Central memory CD8-positive, alpha-beta T cell (primary cell): ENCODE data around the gene TMEM87B.
"Not testable (repeated sequence)": the region's sequence is repeated elsewhere in the genome, so short reads cannot be mapped to it uniquely, and the experiment has no call there.

Source experiments
- ATAC-seq: fragments of 150-1000 bp; cut with Tn5 transposase; replicated peaks from 2 replicates; pipeline ENCODE4 v1.10.0; 2022; ENCODE audit warnings: mild to moderate bottlenecking, moderate FRiP score, moderate number of reproducible peaks; ENCODE audit not compliant: poor library complexity, severe bottlenecking; ENCODE audit errors: extremely low read depth
- DNase-seq, 2 donors: peaks; one replicate each; pipeline ENCODE4 v3.0.0; 2021; ENCODE audit warnings: low spot score in 2 of 2
- H3K27ac Mint-ChIP-seq: one replicate; pipeline ENCODE4 v1.8.0; 2022; ENCODE audit warnings: low read depth, mild to moderate bottlenecking, moderate library complexity, mixed read lengths
- H3K27me3 Mint-ChIP-seq: one replicate; pipeline ENCODE4 v1.8.0; 2022; ENCODE audit warnings: mixed read lengths
- H3K36me3 Mint-ChIP-seq: one replicate; pipeline ENCODE4 v1.8.0; 2022; ENCODE audit warnings: mild to moderate bottlenecking, moderate library complexity, mixed read lengths; ENCODE audit not compliant: insufficient read depth
- H3K4me1 Mint-ChIP-seq: one replicate; pipeline ENCODE4 v1.8.0; 2022; ENCODE audit warnings: mixed read lengths
- H3K4me3 Mint-ChIP-seq: one replicate; pipeline ENCODE4 v1.8.0; 2022; ENCODE audit warnings: mild to moderate bottlenecking, moderate library complexity, mixed read lengths
- H3K9me3 Mint-ChIP-seq: one replicate; pipeline ENCODE4 v1.8.0; 2022; ENCODE audit warnings: mixed read lengths

TMEM87B gene

GRCh38 chr2:112024231-112024630 lies 30.8 kb upstream of the TMEM87B start:
- Mint-ChIP-seq H3K27ac (no peak overlapping the region), H3K9me3 (no peaks in the 10 kb centered on the region), H3K36me3 (no peaks in the 10 kb centered on the region), H3K27me3 (peaks cover 35% of the 10 kb centered on the region), H3K4me3 (no peak overlapping the region), H3K4me1 (no peaks in the 10 kb centered on the region)
- ATAC-seq (no peak), DNase-seq (no peak)

GRCh38 chr2:112024896-112025491 lies 30.1 kb upstream of the TMEM87B start:
- H3K4me3 Mint-ChIP-seq, result no peak overlapping the region

GRCh38 chr2:112026509-112026908 lies 28.6 kb upstream of the TMEM87B start:
- H3K9me3 Mint-ChIP-seq, result no peaks in the 10 kb centered on the region
- no peak overlapping the region for H3K4me3 Mint-ChIP-seq
- H3K27ac Mint-ChIP-seq, result no peak overlapping the region
- no peaks in the 10 kb centered on the region for H3K36me3 Mint-ChIP-seq
- no peaks in the 10 kb centered on the region for H3K4me1 Mint-ChIP-seq
- ATAC-seq (no peak), DNase-seq (no peak)
- peaks cover 13% of the 10 kb centered on the region for H3K27me3 Mint-ChIP-seq

More at GRCh38 chr2:112024896-112025491, 30.1 kb upstream of the TMEM87B start:
- no peak for DNase-seq
- Mint-ChIP-seq H3K9me3 (no peaks in the 10 kb centered on the region), H3K27me3 (peaks cover 28% of the 10 kb centered on the region), H3K27ac (no peak overlapping the region), H3K4me1 (no peaks in the 10 kb centered on the region), H3K36me3 (no peaks in the 10 kb centered on the region)
- no peak for ATAC-seq

GRCh38 chr2:112027767-112028166 lies 27.3 kb upstream of the TMEM87B start:
- no peak overlapping the region for H3K27ac Mint-ChIP-seq
- H3K4me1 Mint-ChIP-seq, result no peaks in the 10 kb centered on the region
- no peaks in the 10 kb centered on the region for H3K9me3 Mint-ChIP-seq
- no peak overlapping the region for H3K4me3 Mint-ChIP-seq
- ATAC-seq (no peak), DNase-seq (no peak)
- H3K27me3 Mint-ChIP-seq, result no peaks in the 10 kb centered on the region
- no peaks in the 10 kb centered on the region for H3K36me3 Mint-ChIP-seq

GRCh38 chr2:112029164-112029563 lies 25.9 kb upstream of the TMEM87B start:
- Mint-ChIP-seq H3K36me3 (no peaks in the 10 kb centered on the region), H3K9me3 (no peaks in the 10 kb centered on the region), H3K4me1 (no peaks in the 10 kb centered on the region), H3K27ac (no peak overlapping the region), H3K4me3 (no peak overlapping the region), H3K27me3 (no peaks in the 10 kb centered on the region)
- ATAC-seq (no peak), DNase-seq (no peak)

DNA sequence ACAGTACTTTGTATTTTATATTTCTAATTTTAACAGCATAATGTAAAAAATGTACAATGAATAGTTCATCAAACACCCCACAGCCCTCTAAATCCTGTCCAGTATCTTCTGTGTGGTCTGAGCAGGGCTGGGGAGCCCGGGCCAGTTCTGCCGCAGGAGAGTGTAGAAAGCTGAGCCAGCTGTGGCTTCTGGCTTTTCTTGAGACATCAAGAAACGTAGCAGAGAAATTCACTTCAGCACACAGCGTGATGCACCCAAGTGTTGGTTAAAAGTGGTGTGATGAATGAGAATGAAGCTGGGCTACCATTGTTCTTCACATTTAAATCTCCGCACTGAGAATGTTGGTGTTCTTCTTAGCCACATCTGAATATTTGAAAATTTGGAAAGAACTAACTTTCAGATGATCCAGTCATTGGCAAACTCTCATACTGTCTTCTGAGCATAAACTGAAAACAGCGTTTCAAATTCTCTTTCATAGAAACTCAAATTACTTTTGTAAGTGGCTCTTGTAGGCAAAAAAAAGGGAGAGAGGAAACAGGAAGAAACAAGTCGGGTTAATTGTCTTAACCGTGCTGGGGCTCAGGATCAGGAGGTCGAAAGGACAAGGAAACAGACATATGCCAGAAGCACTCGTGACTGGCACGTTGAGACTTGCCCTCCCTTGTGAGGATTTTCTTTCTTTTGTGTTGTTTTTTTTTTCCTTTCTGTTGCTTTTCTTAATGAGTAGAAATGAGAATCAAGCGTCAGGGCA lies 23.4 kb upstream of the TMEM87B start:
- Mint-ChIP-seq H3K27me3 (no peaks in the 10 kb centered on the region), H3K4me1 (no peaks in the 10 kb centered on the region), H3K36me3 (no peaks in the 10 kb centered on the region), H3K4me3 (no peak overlapping the region), H3K9me3 (no peaks in the 10 kb centered on the region), H3K27ac (no peak overlapping the region)
- no peak for DNase-seq
- ATAC-seq, result no peak

- DNase-seq (no peak), ATAC-seq (no peak)
- no peak overlapping the region for H3K4me3 Mint-ChIP-seq
- H3K27me3 Mint-ChIP-seq, result no peaks in the 10 kb centered on the region
- H3K4me1 Mint-ChIP-seq, result no peaks in the 10 kb centered on the region
- no peaks in the 10 kb centered on the region for H3K36me3 Mint-ChIP-seq
- no peaks in the 10 kb centered on the region for H3K9me3 Mint-ChIP-seq
- no peak overlapping the region for H3K27ac Mint-ChIP-seq
These were observed 22.9 kb upstream of the TMEM87B start for GRCh38 chr2:112032224-112032586.

DNA sequence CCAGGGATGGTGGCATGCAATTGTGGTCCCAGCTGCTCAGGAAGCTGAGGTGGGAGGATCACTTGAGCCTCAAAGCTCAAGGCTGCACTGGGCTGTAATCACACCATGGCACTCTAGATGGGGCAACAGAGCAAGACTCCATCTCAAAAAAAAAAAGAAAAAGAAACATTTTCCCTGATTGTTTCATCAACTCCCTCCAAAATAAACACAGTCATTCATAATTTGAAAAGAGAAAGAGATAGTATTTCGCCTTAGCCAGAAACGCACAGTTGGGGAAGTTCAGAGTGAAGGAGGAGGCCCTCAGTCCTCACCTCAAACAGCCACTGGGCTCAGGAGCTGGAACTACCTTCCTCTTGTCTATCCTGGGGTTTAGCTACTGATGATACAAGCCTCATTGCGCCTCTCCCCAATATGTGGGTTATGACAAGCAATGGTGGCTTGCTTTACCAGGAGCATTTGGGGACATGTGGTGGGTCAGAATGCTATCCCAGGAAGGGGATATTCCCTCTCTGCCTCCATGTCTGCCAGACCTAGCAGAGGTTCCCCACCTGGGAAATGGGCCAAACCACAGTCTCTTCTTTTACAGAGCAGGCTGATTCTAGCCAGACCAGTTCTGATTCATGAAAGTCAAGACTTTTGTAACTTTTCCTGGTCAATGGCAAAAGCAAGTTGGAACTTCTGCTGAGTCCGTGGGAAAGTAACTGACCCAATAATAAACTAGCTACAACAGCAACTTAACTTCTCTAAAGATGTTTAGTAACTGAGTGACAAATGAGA lies 22.2 kb upstream of the TMEM87B start:
- H3K4me3 Mint-ChIP-seq, result no peak overlapping the region
- H3K27ac Mint-ChIP-seq, result no peak overlapping the region
- H3K9me3 Mint-ChIP-seq, result no peaks in the 10 kb centered on the region
- no peaks in the 10 kb centered on the region for H3K36me3 Mint-ChIP-seq
- no peaks in the 10 kb centered on the region for H3K4me1 Mint-ChIP-seq
- ATAC-seq (no peak), DNase-seq (no peak)
- no peaks in the 10 kb centered on the region for H3K27me3 Mint-ChIP-seq

DNA sequence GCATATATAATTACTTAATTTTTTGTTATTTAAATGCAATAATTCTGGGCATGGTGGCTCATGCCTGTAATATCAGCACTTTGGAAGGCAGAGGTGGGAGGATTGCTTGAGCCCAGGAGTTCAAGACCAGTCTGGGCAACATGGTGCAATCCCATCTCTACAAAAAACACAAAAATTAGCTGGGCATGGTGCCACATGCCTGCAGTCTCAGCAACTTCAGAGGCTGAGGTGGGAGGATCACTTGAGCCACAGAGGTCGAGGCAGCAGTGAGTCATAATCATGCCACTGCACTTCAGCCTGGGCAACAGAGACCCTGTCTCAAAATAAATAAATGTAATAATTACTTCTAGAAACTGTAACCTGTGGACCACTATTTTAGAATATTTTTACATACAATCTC lies 21.5 kb upstream of the TMEM87B start:
- Mint-ChIP-seq H3K36me3 (no peaks in the 10 kb centered on the region), H3K4me3 (no peak overlapping the region), H3K4me1 (no peaks in the 10 kb centered on the region), H3K27me3 (no peaks in the 10 kb centered on the region), H3K9me3 (no peaks in the 10 kb centered on the region), H3K27ac (no peak overlapping the region)
- DNase-seq, result no peak
- ATAC-seq, result no peak

GRCh38 chr2:112034924-112035323 lies 20.1 kb upstream of the TMEM87B start:
- Mint-ChIP-seq H3K36me3 (no peaks in the 10 kb centered on the region), H3K4me3 (no peak overlapping the region), H3K9me3 (no peaks in the 10 kb centered on the region), H3K27ac (no peak overlapping the region), H3K4me1 (no peaks in the 10 kb centered on the region), H3K27me3 (no peaks in the 10 kb centered on the region)
- ATAC-seq (no peak), DNase-seq (no peak)

GRCh38 chr2:112035786-112036185 lies 19.3 kb upstream of the TMEM87B start:
- no peak overlapping the region for H3K27ac Mint-ChIP-seq
- H3K4me1 Mint-ChIP-seq, result no peaks in the 10 kb centered on the region
- H3K27me3 Mint-ChIP-seq, result no peaks in the 10 kb centered on the region
- no peak overlapping the region for H3K4me3 Mint-ChIP-seq
- no peaks in the 10 kb centered on the region for H3K36me3 Mint-ChIP-seq
- DNase-seq, result no peak
- no peak for ATAC-seq
- H3K9me3 Mint-ChIP-seq, result no peaks in the 10 kb centered on the region

GRCh38 chr2:112039556-112039955 lies 15.5 kb upstream of the TMEM87B start:
- H3K27ac Mint-ChIP-seq, H3K36me3 Mint-ChIP-seq, H3K27me3 Mint-ChIP-seq, H3K4me3 Mint-ChIP-seq, H3K9me3 Mint-ChIP-seq, ATAC-seq, H3K4me1 Mint-ChIP-seq, DNase-seq: not testable (repeated sequence)

GRCh38 chr2:112040066-112040465 lies 15.0 kb upstream of the TMEM87B start:
- H3K4me1 Mint-ChIP-seq, H3K36me3 Mint-ChIP-seq, H3K9me3 Mint-ChIP-seq, H3K27ac Mint-ChIP-seq, DNase-seq, H3K27me3 Mint-ChIP-seq, ATAC-seq, H3K4me3 Mint-ChIP-seq: not testable (repeated sequence)
